Neutrophil (primary cell): Measurements from ENCODE around the gene MCAT.

ENCODE experiments used
- H3K27ac ChIP-seq: fragments of 200-600 bp; sonication (generic); 2 replicates; pipeline ENCODE4 v1.5.1; 2016; ENCODE audit warnings: mild to moderate bottlenecking, moderate library complexity
- H3K27me3 ChIP-seq: fragments of 200-600 bp; sonication (generic); 2 replicates; pipeline ENCODE4 v1.6.0; 2016; ENCODE audit warnings: mild to moderate bottlenecking
- H3K36me3 ChIP-seq: fragments of 200-600 bp; sonication (generic); 2 replicates; pipeline ENCODE4 v1.5.1; 2017
- H3K4me1 ChIP-seq, 2 experiments: fragments of 200-600 bp in 1 of 2; sonication (generic) in 1 of 2; 1 replicate in 1 of 2; 2 replicates in 1 of 2; pipeline versions ENCODE4 v1.5.1 to v1.6.1; 2013 to 2016; ENCODE audit warnings: low read depth in 1 of 2, low read length in 1 of 2, mild to moderate bottlenecking in 1 of 2, moderate library complexity in 1 of 2; ENCODE audit not compliant: control insufficient read depth in 1 of 2, insufficient read depth in 1 of 2
- H3K4me3 ChIP-seq, 2 experiments: fragments of 200-600 bp in 1 of 2; sonication (generic) in 1 of 2; 1 replicate in 1 of 2; 2 replicates in 1 of 2; pipeline ENCODE4 v1.5.1; 2013 to 2016; ENCODE audit warnings: low read depth in 1 of 2, low read length in 1 of 2, mild to moderate bottlenecking in 1 of 2, moderate library complexity in 1 of 2
- H3K9me3 ChIP-seq: fragments of 200-600 bp; sonication (generic); 2 replicates; pipeline ENCODE4 v1.5.1; 2016
- TF ChIP-seq, protein P1 (sequence below): fragments of 200-600 bp; sonication (generic); IDR thresholded peaks from 2 replicates; pipeline ENCODE4 v1.5.1; 2016; ENCODE audit warnings: antibody characterized with exemption

MCAT gene

DNA sequence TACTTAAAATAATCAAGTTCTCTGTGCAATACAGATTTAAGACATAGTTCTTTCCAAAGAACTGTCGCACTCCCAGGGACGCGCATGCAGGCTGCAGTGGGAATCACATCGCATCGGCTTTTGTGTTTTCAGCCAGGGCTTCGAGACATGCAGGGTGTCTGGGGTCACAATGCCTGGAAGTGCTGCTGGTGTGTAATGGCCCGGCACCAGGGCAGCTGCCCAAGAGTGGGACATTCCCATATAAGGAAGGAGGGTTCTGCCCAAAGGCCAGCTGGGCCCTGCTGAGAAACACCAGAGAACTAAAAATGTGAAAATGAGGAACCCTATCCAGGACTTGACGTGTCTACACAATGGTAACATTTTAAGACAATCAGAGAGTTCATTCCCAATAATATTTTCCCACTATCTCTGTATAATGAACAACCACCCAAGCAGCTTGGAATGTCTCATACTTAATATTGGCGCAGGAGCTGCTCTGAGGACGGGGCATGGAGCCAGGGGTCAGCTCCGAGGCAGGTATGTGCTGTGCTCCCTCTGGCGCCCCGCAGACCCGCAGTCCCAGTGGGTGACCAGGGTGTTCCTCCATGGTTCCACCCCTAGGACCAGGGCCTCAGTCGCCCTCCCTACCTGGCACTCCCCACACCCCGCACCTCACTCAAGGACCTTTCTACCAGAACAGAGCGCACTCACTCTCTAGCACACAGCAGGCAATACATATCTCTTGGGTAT is 11.3 kb downstream of the MCAT start:
- H3K9me3 ChIP-seq: no peaks in the 10 kb centered on the region
- TF ChIP-seq, protein P1, sequence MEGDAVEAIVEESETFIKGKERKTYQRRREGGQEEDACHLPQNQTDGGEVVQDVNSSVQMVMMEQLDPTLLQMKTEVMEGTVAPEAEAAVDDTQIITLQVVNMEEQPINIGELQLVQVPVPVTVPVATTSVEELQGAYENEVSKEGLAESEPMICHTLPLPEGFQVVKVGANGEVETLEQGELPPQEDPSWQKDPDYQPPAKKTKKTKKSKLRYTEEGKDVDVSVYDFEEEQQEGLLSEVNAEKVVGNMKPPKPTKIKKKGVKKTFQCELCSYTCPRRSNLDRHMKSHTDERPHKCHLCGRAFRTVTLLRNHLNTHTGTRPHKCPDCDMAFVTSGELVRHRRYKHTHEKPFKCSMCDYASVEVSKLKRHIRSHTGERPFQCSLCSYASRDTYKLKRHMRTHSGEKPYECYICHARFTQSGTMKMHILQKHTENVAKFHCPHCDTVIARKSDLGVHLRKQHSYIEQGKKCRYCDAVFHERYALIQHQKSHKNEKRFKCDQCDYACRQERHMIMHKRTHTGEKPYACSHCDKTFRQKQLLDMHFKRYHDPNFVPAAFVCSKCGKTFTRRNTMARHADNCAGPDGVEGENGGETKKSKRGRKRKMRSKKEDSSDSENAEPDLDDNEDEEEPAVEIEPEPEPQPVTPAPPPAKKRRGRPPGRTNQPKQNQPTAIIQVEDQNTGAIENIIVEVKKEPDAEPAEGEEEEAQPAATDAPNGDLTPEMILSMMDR: no peak
- peaks cover 23 to 33% of the 10 kb centered on the region in 2 experiments for H3K4me1 ChIP-seq
- peaks cover 25% of the 10 kb centered on the region for H3K36me3 ChIP-seq
- H3K27me3 ChIP-seq: no peaks in the 10 kb centered on the region
- H3K4me3 ChIP-seq: no peak overlapping the region
- H3K27ac ChIP-seq: no peak overlapping the region

DNA sequence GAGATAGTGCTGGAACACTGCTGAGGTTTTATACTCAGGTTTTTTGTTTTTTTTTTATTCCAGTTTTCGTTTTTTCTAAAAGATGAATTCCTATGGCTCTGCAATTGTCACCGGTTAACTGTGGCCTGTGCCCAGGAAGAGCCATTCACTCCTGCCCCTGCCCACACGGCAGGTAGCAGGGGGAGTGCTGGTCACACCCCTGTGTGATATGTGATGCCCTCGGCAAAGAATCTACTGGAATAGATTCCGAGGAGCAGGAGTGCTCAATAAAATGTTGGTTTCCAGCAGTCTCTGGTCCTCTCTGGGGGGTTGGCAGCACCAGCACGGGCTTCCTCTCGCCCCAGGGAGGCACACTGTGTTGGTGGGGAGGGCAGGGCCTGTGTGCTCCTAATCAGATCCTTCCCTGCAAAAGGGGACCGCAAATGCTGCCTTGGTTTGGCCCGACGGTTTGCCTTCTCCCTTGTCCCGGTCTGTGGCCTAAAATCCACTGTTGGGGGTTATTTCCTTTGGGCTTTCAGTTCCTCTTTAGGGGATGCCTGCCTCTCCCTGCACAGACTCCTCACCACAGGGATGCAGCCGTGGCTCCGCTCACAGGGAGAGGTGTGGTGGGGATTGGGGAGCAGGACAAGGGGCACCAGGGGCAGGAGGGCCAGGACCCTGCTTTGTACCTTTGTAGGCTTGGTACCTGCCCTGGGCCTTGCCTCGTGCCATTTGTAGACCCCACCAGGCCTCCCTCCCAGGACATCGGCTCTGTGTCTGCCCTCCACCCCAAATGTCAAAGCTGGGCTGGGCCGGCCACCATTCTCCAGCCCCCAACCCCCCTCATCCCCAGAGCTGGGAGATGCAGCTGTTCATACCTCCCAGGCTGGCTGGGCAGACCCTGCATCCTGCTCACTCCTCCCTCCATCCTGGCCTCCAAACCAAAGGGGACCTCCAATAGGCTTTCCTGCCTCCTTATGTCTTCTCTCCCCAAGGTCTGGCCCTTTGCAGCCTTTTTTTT is 13.5 kb downstream of the MCAT start:
- Histone ChIP-seq H3K27ac (no peak overlapping the region), H3K36me3 (peaks cover 25% of the 10 kb centered on the region), H3K9me3 (no peaks in the 10 kb centered on the region), H3K4me1 (peaks cover 12 to 21% of the 10 kb centered on the region in 2 experiments), H3K27me3 (no peaks in the 10 kb centered on the region), H3K4me3 (no peak overlapping the region)
- TF ChIP-seq, protein P1: no peak

DNA sequence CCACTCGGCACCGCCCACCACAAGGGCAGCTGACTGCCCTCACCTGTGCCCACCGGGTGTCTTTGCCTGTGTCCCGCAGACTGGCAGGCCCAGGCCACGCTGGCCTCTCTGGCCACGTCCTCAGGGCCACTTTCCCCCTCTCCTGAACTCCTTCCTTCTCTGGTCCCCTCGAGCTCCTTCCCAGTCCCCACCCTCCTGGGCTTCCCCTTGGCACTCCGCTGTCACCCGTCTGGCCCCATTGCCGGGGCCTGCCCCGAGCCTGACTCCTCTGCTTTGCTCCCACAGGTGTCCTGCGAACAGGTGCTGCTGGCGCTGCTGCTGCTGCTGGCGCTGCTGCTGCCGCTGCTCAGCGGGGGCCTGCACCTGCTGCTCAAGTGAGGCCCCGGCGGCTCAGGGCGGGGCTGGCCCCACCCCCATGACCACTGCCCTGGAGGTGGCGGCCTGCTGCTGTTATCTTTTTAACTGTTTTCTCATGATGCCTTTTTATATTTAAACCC is 14.2 kb downstream of the MCAT start:
- Histone ChIP-seq H3K4me1 (peaks cover 12 to 21% of the 10 kb centered on the region in 2 experiments), H3K4me3 (no peak overlapping the region), H3K27me3 (no peaks in the 10 kb centered on the region), H3K9me3 (no peaks in the 10 kb centered on the region), H3K36me3 (peaks cover 31% of the 10 kb centered on the region), H3K27ac (no peak overlapping the region)
- TF ChIP-seq, protein P1: no peak

DNA sequence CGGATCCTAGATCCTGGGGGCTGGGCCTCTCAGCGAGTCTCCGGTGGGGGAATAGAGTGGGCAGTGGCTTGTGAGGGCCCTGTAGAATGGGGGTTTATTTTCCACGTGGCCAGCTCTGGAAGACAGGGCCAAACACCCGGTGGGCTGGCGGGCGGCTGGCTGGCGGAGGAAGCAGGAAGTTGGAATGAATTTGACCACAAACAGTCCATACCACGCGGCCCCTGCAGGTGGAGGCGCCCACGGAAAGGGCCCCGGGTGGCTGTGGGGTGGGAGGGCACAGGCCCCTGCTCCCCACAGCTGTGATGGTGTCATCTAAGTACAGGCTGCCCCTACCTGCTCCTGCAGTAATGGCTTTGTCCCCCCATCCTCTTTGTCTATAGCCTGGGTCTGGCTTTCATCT is 15.1 kb downstream of the MCAT start:
- Histone ChIP-seq H3K4me1 (peaks cover 12 to 21% of the 10 kb centered on the region in 2 experiments), H3K27me3 (no peaks in the 10 kb centered on the region), H3K36me3 (peaks cover 31% of the 10 kb centered on the region), H3K9me3 (no peaks in the 10 kb centered on the region), H3K27ac (no peak overlapping the region), H3K4me3 (no peak overlapping the region)
- TF ChIP-seq, protein P1: no peak

DNA sequence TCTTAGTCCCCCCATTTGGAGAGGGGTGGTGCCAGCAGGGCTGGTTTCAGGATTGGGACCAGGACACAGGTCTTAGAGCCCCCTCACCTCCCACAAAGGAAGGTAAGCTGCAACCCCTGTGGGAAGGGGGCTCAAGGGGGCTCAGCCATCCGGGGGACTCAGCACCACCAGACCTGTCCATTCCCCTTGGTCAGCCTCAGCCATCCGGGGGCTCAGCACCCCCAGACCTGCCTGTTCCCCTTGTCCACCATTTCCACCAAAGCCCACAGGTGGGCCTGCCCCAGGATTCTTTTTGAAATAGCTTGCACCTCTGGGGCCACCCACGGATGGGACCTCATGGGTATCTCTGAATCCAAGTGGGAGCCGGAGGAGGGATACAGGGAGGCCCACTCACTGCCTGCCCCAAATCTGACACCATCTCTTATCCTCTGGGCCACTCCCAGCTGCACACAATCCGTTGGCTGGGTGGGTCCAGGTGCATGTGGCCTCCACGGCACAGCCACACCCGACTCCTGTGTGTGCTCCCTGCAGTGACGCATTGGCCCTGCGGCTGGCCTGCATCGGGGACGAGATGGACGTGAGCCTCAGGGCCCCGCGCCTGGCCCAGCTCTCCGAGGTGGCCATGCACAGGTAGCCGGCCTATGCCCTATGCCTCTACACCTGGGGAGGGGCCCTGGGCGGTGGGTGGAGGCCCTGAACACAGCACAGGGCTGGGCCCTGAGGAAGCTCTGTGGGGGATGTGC is 15.9 kb downstream of the MCAT start:
- Histone ChIP-seq H3K36me3 (peaks cover 25% of the 10 kb centered on the region), H3K4me3 (no peak overlapping the region), H3K27ac (no peak overlapping the region), H3K27me3 (no peaks in the 10 kb centered on the region), H3K4me1 (peaks cover 14 to 26% of the 10 kb centered on the region in 2 experiments), H3K9me3 (no peaks in the 10 kb centered on the region)
- TF ChIP-seq, protein P1: no peak
